ENCODE data around the gene DHX36. TPM values are rescaled to one million over a fixed set of nuclear protein-coding genes. Genes with fewer than 3 reads are reported as not detected.

Gene DHX36
- total RNA-seq, 1 donor from 2014 or later, result 91.8 TPM

DNA sequence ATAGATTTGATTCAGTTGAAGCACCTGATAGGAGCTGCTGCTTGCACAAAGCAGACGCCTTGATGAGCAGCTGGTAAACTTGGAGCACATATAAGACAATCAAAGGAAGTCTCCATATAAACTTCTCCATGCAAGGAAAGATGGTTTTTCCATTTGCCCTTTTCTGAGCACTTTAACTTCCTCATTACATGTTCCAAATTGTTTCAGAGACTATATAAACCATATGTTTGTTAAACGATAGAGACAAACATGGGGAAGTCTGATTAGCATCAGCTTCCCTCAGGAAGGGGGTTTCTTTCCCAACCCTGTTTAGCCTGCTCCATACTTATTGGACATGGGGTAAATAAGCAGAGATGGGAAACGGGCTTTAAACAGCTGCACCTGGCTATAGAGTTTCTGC lies 88.0 kb downstream of the DHX36 start:
- H3K9me3 ChIP-seq (ENCODE audit: low read depth), result no peaks in the 10 kb centered on the region
- H3K4me3 ChIP-seq, result no peak overlapping the region
- H4K20me1 ChIP-seq (ENCODE audit: low read depth), result no peaks in the 10 kb centered on the region
- no peaks in the 10 kb centered on the region for H3K9me3 Mint-ChIP-seq
- H3K27ac Mint-ChIP-seq, result no peak overlapping the region
- no peak overlapping the region for H3K4me3 Mint-ChIP-seq
- peaks cover 11% of the 10 kb centered on the region for H3K36me3 Mint-ChIP-seq
- peaks cover 6% of the 10 kb centered on the region for H3K4me1 ChIP-seq
- H3K9ac ChIP-seq, result no peak overlapping the region
- no peak overlapping the region for H3K4me2 ChIP-seq
- no peak for TF ChIP-seq EZH2phosphoT487 (IDR thresholded peaks at IDR 0.05)
- no peak for TF ChIP-seq CTCF (IDR thresholded peaks at IDR 0.05)
- no peak for TF ChIP-seq EZH2 (IDR thresholded peaks at IDR 0.05)
- H3K27me3 ChIP-seq, result no peaks in the 10 kb centered on the region
- no peak for DNase-seq (ENCODE audit: low spot score)
- H3K79me2 ChIP-seq (ENCODE audit: low read depth), result no peaks in the 10 kb centered on the region
- no peaks in the 10 kb centered on the region for H3F3A ChIP-seq (ENCODE audit: low read depth)
- no peaks in the 10 kb centered on the region for H3K36me3 ChIP-seq
- no peak overlapping the region for H2AFZ ChIP-seq (replicated peaks)
- no peaks in the 10 kb centered on the region for H3K27me3 Mint-ChIP-seq (ENCODE audit: insufficient read depth, low read depth)
- H3K4me1 Mint-ChIP-seq, result no peaks in the 10 kb centered on the region
- no peak overlapping the region for H3K27ac ChIP-seq

- Mint-ChIP-seq H3K4me3 (no peak overlapping the region), H3K36me3 (peaks cover 9% of the 10 kb centered on the region), H3K27ac (no peak overlapping the region), H3K4me1 (no peaks in the 10 kb centered on the region), H3K27me3 (ENCODE audit: insufficient read depth, low read depth) (no peaks in the 10 kb centered on the region), H3K9me3 (no peaks in the 10 kb centered on the region)
- peaks cover 4% of the 10 kb centered on the region for H3K4me1 ChIP-seq
- no peaks in the 10 kb centered on the region for H3F3A ChIP-seq (ENCODE audit: low read depth)
- no peak overlapping the region for H3K9ac ChIP-seq
- DNase-seq (ENCODE audit: low spot score), result no peak
- no peaks in the 10 kb centered on the region for H3K9me3 ChIP-seq (ENCODE audit: low read depth)
- H3K79me2 ChIP-seq (ENCODE audit: low read depth), result no peaks in the 10 kb centered on the region
- H3K4me3 ChIP-seq, result no peak overlapping the region
- H3K4me2 ChIP-seq, result no peak overlapping the region
- no peak overlapping the region for H3K27ac ChIP-seq
- H4K20me1 ChIP-seq (ENCODE audit: low read depth), result no peaks in the 10 kb centered on the region
- TF ChIP-seq EZH2phosphoT487 (IDR thresholded peaks at IDR 0.05), result no peak
- TF ChIP-seq EZH2 (IDR thresholded peaks at IDR 0.05), result no peak
- TF ChIP-seq CTCF (IDR thresholded peaks at IDR 0.05), result no peak
- H3K36me3 ChIP-seq, result no peaks in the 10 kb centered on the region
- no peaks in the 10 kb centered on the region for H3K27me3 ChIP-seq
- no peak overlapping the region for H2AFZ ChIP-seq (replicated peaks)
Measured at GRCh38 chr3:154235330-154235729, 89.0 kb downstream of the DHX36 start.

GRCh38 chr3:154229217-154229590 lies 95.1 kb downstream of the DHX36 start:
- Histone ChIP-seq H3K9me3 (ENCODE audit: low read depth) (no peaks in the 10 kb centered on the region), H3K79me2 (ENCODE audit: low read depth) (no peaks in the 10 kb centered on the region), H3K4me2 (no peak overlapping the region), H3F3A (ENCODE audit: low read depth) (no peaks in the 10 kb centered on the region), H3K27me3 (no peaks in the 10 kb centered on the region), H3K9ac (no peak overlapping the region), H3K27ac (no peak overlapping the region), H2AFZ (replicated peaks) (no peak overlapping the region), H4K20me1 (ENCODE audit: low read depth) (no peaks in the 10 kb centered on the region), H3K4me1 (peaks cover 12% of the 10 kb centered on the region), H3K4me3 (no peak overlapping the region), H3K36me3 (no peaks in the 10 kb centered on the region)
- H3K27ac Mint-ChIP-seq, result no peak overlapping the region
- H3K36me3 Mint-ChIP-seq, result peaks cover 7% of the 10 kb centered on the region
- H3K4me3 Mint-ChIP-seq, result no peak overlapping the region
- H3K4me1 Mint-ChIP-seq, result no peaks in the 10 kb centered on the region
- H3K9me3 Mint-ChIP-seq, result no peaks in the 10 kb centered on the region
- no peak for DNase-seq (ENCODE audit: low spot score)
- TF ChIP-seq CTCF (IDR thresholded peaks at IDR 0.05), result no peak
- TF ChIP-seq EZH2phosphoT487 (IDR thresholded peaks at IDR 0.05), result no peak
- TF ChIP-seq EZH2 (IDR thresholded peaks at IDR 0.05), result no peak
- no peaks in the 10 kb centered on the region for H3K27me3 Mint-ChIP-seq (ENCODE audit: insufficient read depth, low read depth)

Data from neural progenitor cell (in vitro differentiated cells).